B cell (primary cell): ENCODE data around the gene THUMPD1.

Source experiments
- CTCF ChIP-seq: fragments of 200-600 bp; IDR thresholded peaks from one replicate; pipeline ENCODE4 v1.8.0; 2022; ENCODE audit warnings: antibody characterized with exemption, mild to moderate bottlenecking
- EZH2 ChIP-seq: IDR thresholded peaks from 2 replicates; pipeline ENCODE4 v1.6.1; 2012; ENCODE audit warnings: borderline replicate concordance, low read depth, mild to moderate bottlenecking, moderate library complexity, low read length; ENCODE audit not compliant: insufficient read depth, poor library complexity, severe bottlenecking

GRCh38 chr16:20753727-20754126 lies 12.1 kb upstream of the THUMPD1 start:
- no peak for TF ChIP-seq CTCF
- TF ChIP-seq EZH2 = no peak
